ENCODE data around the gene CALML4. TPM values are rescaled to one million over a fixed set of nuclear protein-coding genes. Genes with fewer than 3 reads are reported as not detected.

CALML4 gene
- total RNA-seq, 4 donors from 2014 or later, result 57.8 to 153 (median 126) TPM

GRCh38 chr15:68188647-68189046 is 16.5 kb downstream of the CALML4 start:
- Histone ChIP-seq H3K4me3 (no peak overlapping the region), H3K4me1 (peaks cover 0 to 9% (median 0%) of the 10 kb centered on the region in 4 donors), H3K9me3 (no peaks in the 10 kb centered on the region), H3K36me3 (peaks cover 0 to 57% (median 0%) of the 10 kb centered on the region in 3 donors), H3K27ac (peak overlapping the region in 1 of 4 donors; percentile 57), H3K27me3 (no peaks in the 10 kb centered on the region)
- no peak for TF ChIP-seq POLR2A (IDR thresholded peaks at IDR 0.05)
- TF ChIP-seq CTCF (IDR thresholded peaks at IDR 0.05), result no peak
- DNase-seq, result no peak

- Histone ChIP-seq H3K4me1 (peaks cover 0 to 9% (median 0%) of the 10 kb centered on the region in 4 donors), H3K27me3 (no peaks in the 10 kb centered on the region), H3K27ac (peak overlapping the region in 3 of 4 donors; percentile 26 to 59 (median 57)), H3K36me3 (peaks cover 0 to 59% (median 0%) of the 10 kb centered on the region in 3 donors), H3K9me3 (no peaks in the 10 kb centered on the region), H3K4me3 (peak overlapping the region in 1 of 4 donors; percentile 4)
- TF ChIP-seq POLR2A (IDR thresholded peaks at IDR 0.05), result no peak
- no peak for TF ChIP-seq CTCF (IDR thresholded peaks at IDR 0.05)
- DNase-seq, result peak in 1 of 3 donors; percentile 49
These were observed 17.6 kb downstream of the CALML4 start for GRCh38 chr15:68187559-68187958.

- DNase-seq, result no peak
- H3K4me3 ChIP-seq, result no peak overlapping the region
- peaks cover 0 to 9% (median 0%) of the 10 kb centered on the region in 4 donors for H3K4me1 ChIP-seq
- no peak for TF ChIP-seq CTCF (IDR thresholded peaks at IDR 0.05)
- no peak for TF ChIP-seq POLR2A (IDR thresholded peaks at IDR 0.05)
- peaks cover 0 to 54% (median 0%) of the 10 kb centered on the region in 3 donors for H3K36me3 ChIP-seq
- H3K27ac ChIP-seq, result peak overlapping the region in 1 of 4 donors; percentile 57
- no peaks in the 10 kb centered on the region for H3K9me3 ChIP-seq
- H3K27me3 ChIP-seq, result no peaks in the 10 kb centered on the region
These were observed 18.3 kb downstream of the CALML4 start for GRCh38 chr15:68186671-68187397.

- TF ChIP-seq CTCF (IDR thresholded peaks at IDR 0.05) (no peak), POLR2A (IDR thresholded peaks at IDR 0.05) (no peak)
- no peak overlapping the region for H3K4me3 ChIP-seq
- no peaks in the 10 kb centered on the region for H3K27me3 ChIP-seq
- no peak for DNase-seq
- H3K36me3 ChIP-seq, result peaks cover 0 to 65% (median 0%) of the 10 kb centered on the region in 3 donors
- no peaks in the 10 kb centered on the region for H3K9me3 ChIP-seq
- peaks cover 0 to 9% (median 0%) of the 10 kb centered on the region in 4 donors for H3K4me1 ChIP-seq
- H3K27ac ChIP-seq, result no peak overlapping the region
These were observed 20.3 kb downstream of the CALML4 start for GRCh38 chr15:68184616-68185480.

- Histone ChIP-seq H3K27ac (no peak overlapping the region), H3K27me3 (no peaks in the 10 kb centered on the region), H3K4me3 (no peak overlapping the region), H3K9me3 (no peaks in the 10 kb centered on the region), H3K36me3 (peaks cover 0 to 66% (median 0%) of the 10 kb centered on the region in 3 donors), H3K4me1 (peaks cover 0 to 9% (median 0%) of the 10 kb centered on the region in 4 donors)
- no peak for DNase-seq
- no peak for TF ChIP-seq POLR2A (IDR thresholded peaks at IDR 0.05)
- no peak for TF ChIP-seq CTCF (IDR thresholded peaks at IDR 0.05)
These were observed 21.4 kb downstream of the CALML4 start for GRCh38 chr15:68183616-68184315.

All from Peyer's patch (tissue), 4 donors.